SH-SY5Y (cell line): ENCODE data around the gene RUBCN.

Source experiments
- GATA2 ChIP-seq: IDR thresholded peaks from 2 replicates; pipeline ENCODE4 v1.6.1; 2011; ENCODE audit warnings: mild to moderate bottlenecking, low read depth, low read length
- GATA3 ChIP-seq: IDR thresholded peaks from 2 replicates; pipeline ENCODE4 v1.6.1; 2011; ENCODE audit warnings: low read depth, mild to moderate bottlenecking, low read length, moderate library complexity

GRCh38 chr3:197753263-197753662 lies 16.6 kb upstream of the RUBCN start:
- no peak for TF ChIP-seq GATA2
- TF ChIP-seq GATA3 = no peak
